Placental pericyte (primary cell): ENCODE results near the gene KRTAP4-12. TPM values are rescaled to one million over a fixed set of nuclear protein-coding genes. Genes with fewer than 3 reads are reported as not detected.

ENCODE experiments used
- total RNA-seq: library from RNA; depleted of rRNA; stranded (reverse); fragments of >200 nt; gene quantifications from 2 replicates; pipeline ENCODE4 v1.2.3, GENCODE V29; 2012

The KRTAP4-12 gene
- not detected in 2 replicates for total RNA-seq

DNA sequence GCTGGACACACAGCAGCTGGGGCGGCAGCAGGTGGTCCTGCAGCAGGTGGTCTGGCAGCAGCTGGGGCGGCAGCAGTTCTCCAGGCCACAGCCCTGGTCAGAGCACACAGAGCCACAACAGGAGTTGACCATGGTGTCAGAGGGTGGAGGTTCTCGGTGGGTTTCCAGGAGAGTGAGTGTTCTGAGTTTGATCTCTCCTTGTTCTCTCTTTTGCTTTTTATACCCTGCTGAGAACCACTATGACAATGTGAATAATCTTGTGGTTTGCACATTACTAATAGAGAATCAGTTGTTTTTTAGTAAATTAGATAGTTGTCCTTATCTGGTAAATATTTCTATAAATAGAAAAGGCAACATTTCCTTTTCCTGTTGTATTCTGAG is at the start of gene KRTAP4-12:
Gene KRTAP4-12, minus strand, starts transcription at position 192 of the 381 bp plus-strand sequence. Its CDS starts 60 bp downstream, at position 132.

DNA sequence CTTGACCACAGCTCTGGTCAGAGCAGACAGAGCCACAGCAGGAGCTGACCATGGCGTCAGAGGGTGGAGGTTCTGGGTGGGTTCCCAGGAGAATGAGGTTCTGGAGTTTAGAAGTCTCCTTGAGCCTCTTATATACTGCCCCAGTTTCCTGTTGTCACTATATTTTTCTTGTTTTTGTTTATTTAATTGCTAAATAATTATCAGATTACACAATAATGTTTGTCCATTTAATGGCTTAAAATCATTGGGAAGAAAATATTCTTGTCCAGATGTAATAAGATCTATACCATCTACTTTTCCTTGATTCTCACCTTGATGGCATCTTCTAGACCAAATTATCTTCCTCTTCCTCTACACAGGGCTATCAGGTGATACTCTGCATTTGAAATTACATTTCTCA is 44.1 kb upstream of the KRTAP4-12 start, which contains the start of gene KRTAP4-3:
Gene KRTAP4-3, minus strand, starts transcription at position 101 of the 400 bp plus-strand sequence. Its CDS starts 49 bp downstream, at position 52.

DNA sequence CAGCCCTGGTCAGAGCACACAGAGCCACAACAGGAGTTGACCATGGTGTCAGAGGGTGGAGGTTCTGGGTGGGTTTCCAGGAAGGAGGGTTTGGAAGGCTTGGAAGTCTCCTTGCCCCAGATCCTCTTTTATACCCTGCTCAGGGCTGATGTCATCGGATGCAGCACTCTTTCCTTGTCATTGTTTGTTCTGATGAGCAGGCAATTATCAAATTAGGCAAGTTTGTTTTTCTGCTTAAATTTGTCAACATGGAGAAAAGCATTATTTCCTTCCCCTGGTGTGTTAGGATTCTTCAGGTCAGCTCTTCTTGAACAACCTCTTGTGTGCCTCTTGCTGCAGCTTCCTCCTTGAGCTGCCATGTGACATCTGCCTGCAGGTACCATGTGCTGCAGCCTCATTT is 36.7 kb upstream of the KRTAP4-12 start, which contains the start of gene KRTAP4-4:
Gene KRTAP4-4, minus strand, starts transcription at position 101 of the 400 bp plus-strand sequence. Its CDS starts 57 bp downstream, at position 44.

DNA sequence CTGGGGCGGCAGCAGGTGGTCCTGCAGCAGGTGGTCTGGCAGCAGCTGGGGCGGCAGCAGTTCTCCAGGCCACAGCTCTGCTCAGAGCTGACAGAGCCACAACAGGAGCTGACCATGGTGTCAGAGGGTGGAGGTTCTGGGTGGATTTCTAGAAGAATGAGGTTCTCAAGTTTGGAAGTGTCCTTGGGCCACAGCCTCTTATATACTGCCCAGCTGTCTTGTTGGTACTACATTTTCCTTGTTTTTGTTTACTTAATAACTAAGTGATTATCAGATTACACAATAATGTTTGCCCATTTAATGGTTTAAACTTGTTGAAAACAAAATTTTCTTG is 25.6 kb upstream of the KRTAP4-12 start, which contains the start of gene KRTAP4-5:
Gene KRTAP4-5, minus strand, starts transcription at position 174 of the 334 bp plus-strand sequence. Its CDS starts 58 bp downstream, at position 116.

DNA sequence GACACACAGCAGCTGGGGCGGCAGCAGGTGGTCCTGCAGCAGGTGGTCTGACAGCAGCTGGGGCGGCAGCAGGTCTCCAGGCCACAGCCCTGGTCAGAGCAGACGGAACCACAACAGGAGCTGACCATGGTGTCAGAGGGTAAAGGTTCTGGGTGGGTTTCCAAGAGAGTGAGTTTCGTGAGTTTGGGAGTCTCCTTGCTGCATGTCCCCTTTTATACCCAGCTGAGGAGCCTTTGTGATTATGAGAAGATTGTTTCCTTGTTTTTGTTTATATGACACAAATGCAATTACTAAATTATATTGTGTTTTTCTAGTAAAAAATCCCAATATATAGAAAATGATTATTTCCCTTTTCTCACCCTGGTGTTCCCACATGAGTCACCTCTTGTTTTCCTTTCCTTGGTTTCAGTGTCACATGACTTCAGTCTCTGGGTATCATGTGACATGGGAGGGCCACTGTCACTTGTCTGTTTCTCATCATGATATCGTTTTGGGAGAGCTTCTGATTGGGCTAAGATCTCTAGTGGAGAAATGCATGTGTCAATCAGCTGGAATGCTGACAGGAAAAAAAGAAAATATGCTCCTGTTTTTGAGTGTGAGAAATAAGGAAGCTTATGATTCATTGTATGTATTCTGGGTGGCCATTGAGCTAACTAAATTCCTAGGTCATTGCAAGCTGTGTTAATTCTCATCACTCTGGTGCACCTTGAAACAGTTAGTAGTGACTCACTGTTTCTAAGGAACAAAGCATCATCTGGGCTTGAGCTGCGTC is 16.6 kb upstream of the KRTAP4-12 start, which contains the start of gene KRTAP4-6:
Gene KRTAP4-6, minus strand, starts transcription at position 185 of the 772 bp plus-strand sequence. Its CDS starts 57 bp downstream, at position 128.

DNA sequence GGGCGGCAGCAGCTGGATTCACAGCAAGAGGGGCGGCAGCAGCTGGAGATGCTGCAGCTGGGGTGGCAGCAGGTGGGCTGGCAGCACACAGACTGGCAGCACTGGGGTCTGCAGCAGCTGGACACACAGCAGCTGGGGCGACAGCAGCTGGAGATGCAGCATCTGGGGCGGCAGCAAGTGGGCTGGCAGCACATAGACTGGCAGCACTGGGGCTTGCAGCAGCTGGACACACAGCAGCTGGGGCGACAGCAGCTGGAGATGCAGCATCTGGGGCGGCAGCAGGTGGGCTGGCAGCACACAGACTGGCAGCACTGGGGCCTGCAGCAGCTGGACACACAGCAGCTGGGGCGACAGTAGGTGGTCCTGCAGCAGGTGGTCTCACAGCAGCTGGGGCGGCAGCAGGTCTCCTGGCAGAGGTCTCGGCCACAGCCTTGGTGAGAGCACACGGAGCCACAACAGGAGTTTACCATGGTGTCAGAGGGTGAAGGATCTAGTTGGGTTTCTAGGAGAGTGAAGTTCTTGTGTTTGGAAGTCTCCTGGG is 6.1 kb downstream of the KRTAP4-12 start, which contains the start of gene KRTAP4-11:
Gene KRTAP4-11, minus strand, starts transcription at position 528 of the 541 bp plus-strand sequence. Its CDS starts 58 bp downstream, at position 470.

DNA sequence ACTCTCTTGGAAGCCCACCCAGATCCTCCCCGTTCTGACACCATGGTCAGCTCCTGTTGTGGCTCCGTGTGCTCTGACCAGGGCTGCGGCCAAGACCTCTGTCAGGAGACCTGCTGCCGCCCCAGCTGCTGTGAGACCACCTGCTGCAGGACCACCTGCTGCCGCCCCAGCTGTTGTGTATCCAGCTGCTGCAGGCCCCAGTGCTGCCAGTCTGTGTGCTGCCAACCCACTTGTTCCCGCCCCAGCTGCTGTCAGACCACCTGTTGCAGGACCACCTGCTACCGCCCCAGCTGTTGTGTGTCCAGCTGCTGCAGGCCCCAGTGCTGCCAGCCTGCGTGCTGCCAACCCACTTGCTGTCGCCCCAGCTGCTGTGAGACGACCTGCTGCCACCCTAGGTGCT is 18.6 kb downstream of the KRTAP4-12 start, which contains the start of gene KRTAP4-9:
Gene KRTAP4-9, plus strand, starts transcription at position 43 of the 400 bp plus-strand sequence. Its CDS starts 0 bp downstream, at position 43.

DNA sequence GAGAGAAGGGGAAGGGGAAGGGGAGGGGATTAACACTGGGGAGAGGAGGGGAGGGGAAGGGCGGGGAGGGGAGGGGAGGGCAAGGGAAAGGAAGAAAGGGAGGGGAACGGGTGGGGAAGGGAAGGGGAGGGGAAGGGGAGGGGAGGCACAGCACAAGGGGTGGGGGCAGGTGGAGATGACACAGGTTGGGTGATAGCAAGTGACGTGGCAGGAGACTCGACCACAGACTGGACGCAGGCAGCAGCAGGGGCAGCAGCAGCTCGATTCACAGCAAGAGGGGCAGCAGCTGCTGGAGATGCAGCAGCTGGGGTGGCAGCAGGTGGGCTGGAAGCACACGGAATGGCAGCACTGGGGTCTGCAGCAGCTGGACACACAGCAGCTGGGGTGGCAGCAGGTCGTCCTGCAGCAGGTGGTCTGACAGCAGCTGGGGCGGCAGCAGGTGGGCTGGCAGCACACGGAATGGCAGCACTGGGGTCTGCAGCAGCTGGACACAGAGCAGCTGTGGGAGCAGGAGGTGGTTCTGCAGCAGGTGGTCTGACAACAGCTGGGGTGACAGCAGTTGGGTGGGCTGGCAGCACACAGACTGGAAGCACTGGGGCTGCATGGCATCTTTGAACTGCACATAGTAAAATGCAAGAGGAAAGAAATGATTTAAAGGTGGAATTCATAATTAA is 22.3 kb downstream of the KRTAP4-12 start, which contains the start of gene KRTAP4-16:
Gene KRTAP4-16, minus strand, starts transcription at position 624 of the 674 bp plus-strand sequence. Its CDS starts 0 bp downstream, at position 624.

DNA sequence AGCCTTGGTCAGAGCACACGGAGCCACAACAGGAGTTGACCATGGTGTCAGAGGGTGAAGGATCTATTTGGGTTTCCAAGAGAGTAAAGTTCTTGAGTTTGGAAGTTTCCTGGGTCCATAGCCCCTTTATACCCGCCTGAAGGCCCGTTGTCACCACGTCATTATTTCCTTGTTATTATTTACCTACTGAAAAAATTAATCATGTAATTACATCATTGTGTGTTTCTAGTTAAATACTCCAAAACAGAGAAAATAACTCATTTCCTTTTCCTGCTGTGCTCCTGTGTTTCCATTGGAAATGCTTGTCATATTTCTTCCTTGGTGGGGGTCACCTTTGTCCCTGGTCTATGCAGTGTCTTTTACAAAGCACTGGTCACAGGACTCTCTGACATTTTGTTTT is 25.9 kb downstream of the KRTAP4-12 start, which contains the start of gene KRTAP4-8:
Gene KRTAP4-8, minus strand, starts transcription at position 101 of the 400 bp plus-strand sequence. Its CDS starts 58 bp downstream, at position 43.

DNA sequence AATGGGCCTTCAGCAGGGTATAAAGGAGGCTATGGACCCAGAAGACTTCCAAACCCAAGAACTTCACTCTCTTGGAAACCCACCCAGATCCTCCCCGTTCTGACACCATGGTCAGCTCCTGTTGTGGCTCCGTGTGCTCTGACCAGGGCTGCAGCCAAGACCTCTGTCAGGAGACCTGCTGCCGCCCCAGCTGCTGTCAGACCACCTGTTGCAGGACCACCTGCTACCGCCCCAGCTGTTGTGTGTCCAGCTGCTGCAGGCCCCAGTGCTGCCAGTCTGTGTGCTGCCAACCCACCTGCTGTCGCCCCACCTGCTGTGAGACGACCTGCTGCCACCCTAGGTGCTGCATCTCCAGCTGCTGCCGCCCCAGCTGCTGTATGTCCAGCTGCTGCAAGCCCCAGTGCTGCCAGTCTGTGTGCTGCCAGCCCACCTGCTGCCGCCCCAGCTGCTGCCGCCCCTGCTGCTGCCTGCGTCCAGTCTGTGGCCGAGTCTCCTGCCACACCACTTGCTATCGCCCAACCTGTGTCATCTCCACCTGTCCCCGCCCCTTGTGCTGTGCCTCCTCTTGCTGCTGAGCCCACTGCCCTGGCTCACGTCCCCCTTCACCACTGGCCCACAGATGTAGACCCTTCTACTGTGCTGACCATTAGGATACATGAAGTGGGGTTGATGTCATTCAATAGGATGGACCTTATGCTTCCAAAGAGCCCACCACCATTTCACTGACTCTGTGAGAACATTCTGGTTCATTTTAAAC is 39.7 kb downstream of the KRTAP4-12 start, which contains the start of gene KRTAP4-7:
Gene KRTAP4-7, plus strand, starts transcription at position 51 of the 757 bp plus-strand sequence. Its CDS starts 57 bp downstream, at position 108.

Other genes with a start within 250 kb of the KRTAP4-12 start
- gene KRT20, start 238.9 kb downstream of the KRTAP4-12 start, total RNA-seq: not detected in 2 replicates
- 0.22 TPM in 1 of 2 replicates, not detected in the other for gene KRT23, start 186.5 kb downstream of the KRTAP4-12 start, total RNA-seq
- 0.43 TPM in 1 of 2 replicates, not detected in the other for gene KRT39, start 157.2 kb downstream of the KRTAP4-12 start, total RNA-seq
- gene KRT40, start 139.9 kb downstream of the KRTAP4-12 start, total RNA-seq: 0.14 TPM in 1 of 2 replicates, not detected in the other
- gene KRTAP3-3, start 130.0 kb downstream of the KRTAP4-12 start, total RNA-seq: not detected in 2 replicates
- not detected in 2 replicates for gene KRTAP3-2, start 124.3 kb downstream of the KRTAP4-12 start, total RNA-seq
- not detected in 2 replicates for gene KRTAP3-1, start 115.1 kb downstream of the KRTAP4-12 start, total RNA-seq
- gene KRTAP1-5, start 97.0 kb downstream of the KRTAP4-12 start, total RNA-seq: 1.5 and 14.2 TPM in 2 replicates
- gene KRTAP1-4, start 94.0 kb downstream of the KRTAP4-12 start, total RNA-seq: not detected in 2 replicates
- gene KRTAP1-3, start 89.3 kb downstream of the KRTAP4-12 start, total RNA-seq: not detected in 2 replicates
- not detected in 2 replicates for gene KRTAP1-1, start 82.7 kb downstream of the KRTAP4-12 start, total RNA-seq
- gene KRTAP2-1, start 76.9 kb downstream of the KRTAP4-12 start, total RNA-seq: not detected in 2 replicates
- gene KRTAP2-2, start 69.0 kb downstream of the KRTAP4-12 start, total RNA-seq: not detected in 2 replicates
- gene KRTAP2-3, start 64.1 kb downstream of the KRTAP4-12 start, total RNA-seq: 0.72 TPM in 1 of 2 replicates, not detected in the other
- not detected in 2 replicates for gene KRTAP2-4, start 58.3 kb downstream of the KRTAP4-12 start, total RNA-seq
- gene KRTAP4-7, start 40.0 kb downstream of the KRTAP4-12 start, total RNA-seq: not detected in 2 replicates
- not detected in 2 replicates for gene KRTAP4-8, start 26.0 kb downstream of the KRTAP4-12 start, total RNA-seq
- not detected in 2 replicates for gene KRTAP4-16, start 22.0 kb downstream of the KRTAP4-12 start, total RNA-seq
- not detected in 2 replicates for gene KRTAP4-9, start 18.8 kb downstream of the KRTAP4-12 start, total RNA-seq
- not detected in 2 replicates for gene KRTAP4-11, start 5.8 kb downstream of the KRTAP4-12 start, total RNA-seq
- not detected in 2 replicates for gene KRTAP4-6, start 16.4 kb upstream of the KRTAP4-12 start, total RNA-seq
- gene KRTAP4-5, start 25.6 kb upstream of the KRTAP4-12 start, total RNA-seq: not detected in 2 replicates
- gene KRTAP4-4, start 36.6 kb upstream of the KRTAP4-12 start, total RNA-seq: not detected in 2 replicates
- not detected in 2 replicates for gene KRTAP4-3, start 44.0 kb upstream of the KRTAP4-12 start, total RNA-seq
- not detected in 2 replicates for gene KRTAP4-2, start 54.0 kb upstream of the KRTAP4-12 start, total RNA-seq
- gene KRTAP4-1, start 60.7 kb upstream of the KRTAP4-12 start, total RNA-seq: not detected in 2 replicates
- not detected in 2 replicates for gene KRTAP9-1, start 65.7 kb upstream of the KRTAP4-12 start, total RNA-seq
- gene KRTAP9-2, start 102.5 kb upstream of the KRTAP4-12 start, total RNA-seq: not detected in 2 replicates
- gene KRTAP9-3, start 108.3 kb upstream of the KRTAP4-12 start, total RNA-seq: not detected in 2 replicates
- not detected in 2 replicates for gene KRTAP9-8, start 113.8 kb upstream of the KRTAP4-12 start, total RNA-seq
- gene KRTAP9-4, start 125.5 kb upstream of the KRTAP4-12 start, total RNA-seq: not detected in 2 replicates
- gene KRTAP9-9, start 131.2 kb upstream of the KRTAP4-12 start, total RNA-seq: not detected in 2 replicates
- not detected in 2 replicates for gene KRTAP9-6, start 141.2 kb upstream of the KRTAP4-12 start, total RNA-seq
- not detected in 2 replicates for gene KRTAP9-7, start 151.5 kb upstream of the KRTAP4-12 start, total RNA-seq
- not detected in 2 replicates for gene KRTAP29-1, start 178.7 kb upstream of the KRTAP4-12 start, total RNA-seq
- not detected in 2 replicates for gene KRTAP16-1, start 185.1 kb upstream of the KRTAP4-12 start, total RNA-seq
- not detected in 2 replicates for gene KRTAP17-1, start 191.5 kb upstream of the KRTAP4-12 start, total RNA-seq
- not detected in 2 replicates for gene KRT33A, start 226.6 kb upstream of the KRTAP4-12 start, total RNA-seq
- gene KRT33B, start 245.6 kb upstream of the KRTAP4-12 start, total RNA-seq: not detected in 2 replicates